ENCODE results near the gene SIRPA.

GRCh38 chr20:1975291-1975690, 80.1 kb downstream of the SIRPA start:
- TF ChIP-seq CTCF (IDR thresholded peaks at IDR 0.05) = no peak
- TF ChIP-seq POLR2A (IDR thresholded peaks at IDR 0.05) = no peak
